Neural cell (in vitro differentiated cells): ENCODE measurements around the gene CRYBA1.

ENCODE experiments used
- CTCF ChIP-seq: fragments of 450-650 bp; IDR thresholded peaks from 2 replicates; pipeline ENCODE4 v1.5.1; 2014; ENCODE audit warnings: antibody characterized with exemption, mild to moderate bottlenecking, moderate library complexity; ENCODE audit not compliant: poor library complexity, severe bottlenecking
- EP300 ChIP-seq: fragments of 450-650 bp; conservative IDR thresholded peaks from 2 replicates; pipeline ENCODE4 v1.6.1; 2014; ENCODE audit warnings: antibody characterized with exemption, mild to moderate bottlenecking, moderate library complexity; ENCODE audit not compliant: poor library complexity, severe bottlenecking
- EZH2 ChIP-seq: fragments of 200-600, 300-800 bp; shearing (Covaris generic), sonication (generic); IDR thresholded peaks from 2 replicates; pipeline ENCODE4 v1.6.1; 2014; ENCODE audit warnings: antibody characterized with exemption, low read length, borderline replicate concordance, mild to moderate bottlenecking; ENCODE audit not compliant: insufficient read depth, poor library complexity, severe bottlenecking
- MXI1 ChIP-seq: fragments of 450-650 bp; conservative IDR thresholded peaks from 2 replicates; pipeline ENCODE4 v1.6.1; 2014; ENCODE audit warnings: antibody characterized with exemption, mild to moderate bottlenecking; ENCODE audit not compliant: poor library complexity, severe bottlenecking
- POLR2AphosphoS5 ChIP-seq: IDR thresholded peaks from 2 replicates; pipeline ENCODE4 v1.6.1; 2012
- RAD21 ChIP-seq: fragments of 450-650 bp; conservative IDR thresholded peaks from 2 replicates; pipeline ENCODE4 v1.6.1; 2014; ENCODE audit warnings: antibody characterized with exemption, mild to moderate bottlenecking, moderate library complexity
- REST ChIP-seq: IDR thresholded peaks from 2 replicates; pipeline ENCODE4 v1.6.1; 2012; ENCODE audit warnings: borderline replicate concordance
- SMC3 ChIP-seq: fragments of 450-650 bp; conservative IDR thresholded peaks from 2 replicates; pipeline ENCODE4 v1.6.1; 2014; ENCODE audit warnings: antibody characterized with exemption, mild to moderate bottlenecking, moderate library complexity; ENCODE audit not compliant: poor library complexity
- TAF1 ChIP-seq: IDR thresholded peaks from 2 replicates; pipeline ENCODE4 v1.6.1; 2012; ENCODE audit warnings: low read depth

- TF ChIP-seq CTCF (no peak), EZH2 (no peak), POLR2AphosphoS5 (no peak), REST (no peak), SMC3 (no peak), RAD21 (no peak), TAF1 (no peak), EP300 (no peak), MXI1 (no peak)
Measured at GRCh38 chr17:29253037-29253436, 6.4 kb downstream of the CRYBA1 start.
